H9 (cell line): Measurements from ENCODE around the gene NCOA4. TPM values are rescaled to one million over a fixed set of nuclear protein-coding genes. Genes with fewer than 3 reads are reported as not detected.
A peak's percentile ranks its signal among the peaks of the same experiment; 100 is the strongest.
"Not testable (repeated sequence)": the region's sequence is repeated elsewhere in the genome, so short reads cannot be mapped to it uniquely, and the experiment has no call there.

ENCODE experiments used
- DNase-seq: peaks from one replicate; pipeline ENCODE4 v3.0.0-alpha.2; 2017
- H2AFZ ChIP-seq: one replicate; pipeline ENCODE4 v1.6.1; 2013; ENCODE audit warnings: mild to moderate bottlenecking, low read length, control low read depth, moderate library complexity
- H2AK5ac ChIP-seq: 2 replicates; pipeline ENCODE4 v1.6.1; 2013; ENCODE audit warnings: low read length, control low read depth, mixed read lengths; ENCODE audit not compliant: insufficient read length
- H2BK120ac ChIP-seq: one replicate; pipeline ENCODE4 v1.6.1; 2013; ENCODE audit warnings: low read depth, mild to moderate bottlenecking, low read length, control low read depth, inconsistent platforms; ENCODE audit not compliant: poor library complexity, severe bottlenecking
- H2BK12ac ChIP-seq: 2 replicates; pipeline ENCODE4 v1.6.1; 2013; ENCODE audit warnings: low read length, control low read depth, mixed read lengths, low read depth; ENCODE audit not compliant: insufficient read length
- H2BK15ac ChIP-seq: 2 replicates; pipeline ENCODE4 v1.6.1; 2013; ENCODE audit warnings: low read depth, low read length, control low read depth
- H2BK20ac ChIP-seq: one replicate; pipeline ENCODE4 v1.6.1; 2013; ENCODE audit warnings: low read depth, mild to moderate bottlenecking, low read length, control low read depth, inconsistent platforms; ENCODE audit not compliant: poor library complexity, severe bottlenecking
- H2BK5ac ChIP-seq: 2 replicates; pipeline ENCODE4 v1.6.1; 2013; ENCODE audit warnings: low read length, control low read depth, mixed read lengths; ENCODE audit not compliant: insufficient read length
- H3K14ac ChIP-seq: 2 replicates; pipeline ENCODE4 v1.6.1; 2013; ENCODE audit warnings: low read length, control low read depth; ENCODE audit not compliant: insufficient read depth
- H3K18ac ChIP-seq: 2 replicates; pipeline ENCODE4 v1.6.1; 2013; ENCODE audit warnings: low read depth, mild to moderate bottlenecking, mixed read lengths, low read length, control low read depth; ENCODE audit not compliant: insufficient read length
- H3K23ac ChIP-seq: 2 replicates; pipeline ENCODE4 v1.6.1; 2013; ENCODE audit warnings: low read length, control low read depth, mixed read lengths, low read depth; ENCODE audit not compliant: insufficient read length
- H3K23me2 ChIP-seq: 2 replicates; pipeline ENCODE4 v1.6.1; 2013; ENCODE audit warnings: low read depth, mild to moderate bottlenecking, mixed read lengths, low read length, control low read depth; ENCODE audit not compliant: insufficient read length, poor library complexity, severe bottlenecking
- H3K27ac ChIP-seq: 2 replicates; pipeline ENCODE4 v1.5.1; 2013; ENCODE audit warnings: low read length, control low read depth, mixed read lengths, low read depth; ENCODE audit not compliant: insufficient read length
- H3K27me3 ChIP-seq: 2 replicates; pipeline ENCODE4 v1.6.1; 2013; ENCODE audit warnings: low read length, control low read depth, inconsistent platforms; ENCODE audit not compliant: insufficient read depth
- H3K4ac ChIP-seq: 2 replicates; pipeline ENCODE4 v1.6.1; 2013; ENCODE audit warnings: low read depth, mild to moderate bottlenecking, control low read depth, inconsistent platforms, low read length, moderate library complexity
- H3K4me1 ChIP-seq: 2 replicates; pipeline ENCODE4 v1.6.1; 2013; ENCODE audit warnings: low read length, control low read depth, inconsistent platforms; ENCODE audit not compliant: insufficient read depth
- H3K4me2 ChIP-seq: 2 replicates; pipeline ENCODE4 v1.6.1; 2013; ENCODE audit warnings: low read length, control low read depth, mixed read lengths; ENCODE audit not compliant: insufficient read length, insufficient read depth
- H3K56ac ChIP-seq: 2 replicates; pipeline ENCODE4 v1.6.1; 2013; ENCODE audit warnings: low read depth, mild to moderate bottlenecking, mixed read lengths, low read length, control low read depth; ENCODE audit not compliant: insufficient read length
- H3K79me1 ChIP-seq: 2 replicates; pipeline ENCODE4 v1.6.1; 2013; ENCODE audit warnings: low read depth, mild to moderate bottlenecking, moderate library complexity, low read length, control low read depth, inconsistent platforms; ENCODE audit not compliant: insufficient read depth, poor library complexity, severe bottlenecking
- H3K79me2 ChIP-seq: 2 replicates; pipeline ENCODE4 v1.6.1; 2013; ENCODE audit warnings: low read length, control low read depth, inconsistent platforms; ENCODE audit not compliant: insufficient read depth
- H3K9ac ChIP-seq: 2 replicates; pipeline ENCODE4 v1.6.1; 2013; ENCODE audit warnings: low read length, control low read depth, mixed read lengths; ENCODE audit not compliant: insufficient read length; ENCODE audit errors: extremely low read depth
- H3K9me3 ChIP-seq: one replicate; pipeline ENCODE4 v1.6.1; 2013; ENCODE audit warnings: low read depth, low read length, inconsistent platforms; ENCODE audit not compliant: control insufficient read depth
- H3T11ph ChIP-seq: one replicate; pipeline ENCODE4 v1.6.1; 2013; ENCODE audit warnings: mild to moderate bottlenecking, low read length, control low read depth, inconsistent platforms
- H4K20me1 ChIP-seq: one replicate; pipeline ENCODE4 v1.6.1; 2013; ENCODE audit not compliant: control insufficient read depth, insufficient read length, insufficient read depth
- H4K5ac ChIP-seq: 2 replicates; pipeline ENCODE4 v1.6.1; 2013; ENCODE audit warnings: low read depth, mild to moderate bottlenecking, mixed read lengths, low read length, control low read depth; ENCODE audit not compliant: insufficient read length
- H4K8ac ChIP-seq: replicated peaks from 2 replicates; pipeline ENCODE4 v1.6.1; 2013; ENCODE audit warnings: low read length, control low read depth, mixed read lengths, low read depth; ENCODE audit not compliant: insufficient read length
- H4K91ac ChIP-seq: 2 replicates; pipeline ENCODE4 v1.6.1; 2013; ENCODE audit warnings: low read depth, mild to moderate bottlenecking, moderate library complexity, mixed read lengths, low read length, control low read depth; ENCODE audit not compliant: insufficient read length
- H3K27ac Mint-ChIP-seq, 3 experiments: 2 replicates in 2 of 3; 3 replicates in 1 of 3; pipeline ENCODE4 v1.8.0; 2020 to 2021; ENCODE audit warnings: mixed read lengths in 3 of 3, mild to moderate bottlenecking in 1 of 3, moderate library complexity in 1 of 3
- H3K27me3 Mint-ChIP-seq: 2 replicates; pipeline ENCODE4 v1.8.0; 2021; ENCODE audit warnings: low read depth, mild to moderate bottlenecking, moderate library complexity, mixed read lengths
- H3K36me3 Mint-ChIP-seq, 3 experiments: 2 replicates in 2 of 3; 3 replicates in 1 of 3; pipeline ENCODE4 v1.8.0; 2020 to 2021; ENCODE audit warnings: low read depth in 3 of 3, mixed read lengths in 3 of 3; ENCODE audit not compliant: insufficient read depth in 1 of 3
- H3K4me1 Mint-ChIP-seq, 2 experiments: 2 replicates each; pipeline ENCODE4 v1.8.0; 2020; ENCODE audit warnings: mixed read lengths in 2 of 2
- H3K4me3 Mint-ChIP-seq, 2 experiments: 2 replicates in 1 of 2; 3 replicates in 1 of 2; pipeline ENCODE4 v1.8.0; 2020 to 2021; ENCODE audit warnings: mild to moderate bottlenecking in 2 of 2, mixed read lengths in 2 of 2, moderate library complexity in 1 of 2
- H3K9me3 Mint-ChIP-seq, 2 experiments: 2 replicates in 1 of 2; 3 replicates in 1 of 2; pipeline ENCODE4 v1.8.0; 2020; ENCODE audit warnings: mild to moderate bottlenecking in 2 of 2, mixed read lengths in 2 of 2, moderate library complexity in 1 of 2
- WGBS: extraction: QIAGEN DNeasy Blood & Tissue Kit; methylation state at CpG from one replicate; pipeline ENCODE4 v1.1.7; 2013; ENCODE audit warnings: missing lambda C conversion rate, low lambda C conversion rate, mixed read lengths; ENCODE audit not compliant: insufficient read length; ENCODE audit errors: extremely low coverage; 5-methylcytosine and 5-hydroxymethylcytosine counted together
- total RNA-seq: library from RNA; stranded (reverse); gene quantifications from 2 replicates; pipeline ENCODE4 v1.2.1, GENCODE V29; 2021
- TF ChIP-seq, protein P1 (sequence below): fragments of 200-600 bp; sonication (generic); conservative IDR thresholded peaks from 3 replicates; pipeline ENCODE4 v1.8.0; 2021; ENCODE audit warnings: antibody characterized with exemption, mild to moderate bottlenecking

NCOA4 gene
- total RNA-seq, 1 experiment from 2014 or later, result 83.3 TPM

DNA sequence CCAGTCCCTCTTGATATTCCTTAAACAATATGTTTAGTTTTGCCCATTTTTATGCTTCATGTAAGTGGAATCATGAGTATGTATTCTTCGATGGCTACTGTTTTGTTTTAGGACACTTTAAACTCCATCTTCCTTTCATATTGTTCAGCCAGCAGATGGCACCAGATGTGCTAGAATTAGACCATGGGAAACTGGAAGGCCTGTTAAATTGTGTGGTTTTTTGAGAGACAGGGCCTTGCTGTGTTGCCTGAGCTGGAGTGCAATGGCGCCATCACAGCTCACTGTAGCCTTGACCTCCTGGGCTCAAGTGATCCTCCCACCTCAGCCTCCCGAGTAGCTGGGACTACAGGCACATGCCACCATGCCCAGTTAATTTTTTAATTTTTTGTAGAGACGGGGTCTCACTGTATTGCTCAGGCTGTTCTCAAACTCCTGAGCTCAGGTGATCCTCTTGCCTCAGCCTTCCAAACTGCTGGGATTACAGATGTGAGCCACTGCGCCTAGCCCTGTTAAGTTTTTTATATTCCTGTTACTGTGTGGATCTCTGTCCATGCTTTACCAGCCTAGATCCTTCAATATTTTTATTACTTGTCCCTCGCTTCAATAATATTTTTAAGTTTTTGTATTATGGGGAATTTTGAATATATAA, 46.8 kb downstream of the NCOA4 start:
- H3K4me2 ChIP-seq, H3K79me1 ChIP-seq, H3K4ac ChIP-seq, H3K4me1 ChIP-seq, H2BK12ac ChIP-seq, H2BK5ac ChIP-seq, H3K27me3 Mint-ChIP-seq, H3T11ph ChIP-seq, DNase-seq, H3K27ac Mint-ChIP-seq, H3K23me2 ChIP-seq, H2AFZ ChIP-seq, H3K14ac ChIP-seq, H3K4me3 Mint-ChIP-seq, H4K91ac ChIP-seq, H3K56ac ChIP-seq, H3K27me3 ChIP-seq, H3K18ac ChIP-seq, H4K5ac ChIP-seq, H3K9me3 ChIP-seq, H2BK20ac ChIP-seq, H2BK120ac ChIP-seq, H3K9ac ChIP-seq, H4K20me1 ChIP-seq, H3K23ac ChIP-seq, H2BK15ac ChIP-seq, H4K8ac ChIP-seq, H3K4me1 Mint-ChIP-seq, H3K27ac ChIP-seq, H2AK5ac ChIP-seq, H3K79me2 ChIP-seq, H3K9me3 Mint-ChIP-seq: not testable (repeated sequence)
- H3K36me3 Mint-ChIP-seq, result peaks cover 9 to 36% (median 35%) of the 10 kb centered on the region in 3 experiments; a peak in 6 of 7 replicates
- no CpG with 5 or more reads among the region's 6 CpGs for WGBS
- TF ChIP-seq, protein P1, sequence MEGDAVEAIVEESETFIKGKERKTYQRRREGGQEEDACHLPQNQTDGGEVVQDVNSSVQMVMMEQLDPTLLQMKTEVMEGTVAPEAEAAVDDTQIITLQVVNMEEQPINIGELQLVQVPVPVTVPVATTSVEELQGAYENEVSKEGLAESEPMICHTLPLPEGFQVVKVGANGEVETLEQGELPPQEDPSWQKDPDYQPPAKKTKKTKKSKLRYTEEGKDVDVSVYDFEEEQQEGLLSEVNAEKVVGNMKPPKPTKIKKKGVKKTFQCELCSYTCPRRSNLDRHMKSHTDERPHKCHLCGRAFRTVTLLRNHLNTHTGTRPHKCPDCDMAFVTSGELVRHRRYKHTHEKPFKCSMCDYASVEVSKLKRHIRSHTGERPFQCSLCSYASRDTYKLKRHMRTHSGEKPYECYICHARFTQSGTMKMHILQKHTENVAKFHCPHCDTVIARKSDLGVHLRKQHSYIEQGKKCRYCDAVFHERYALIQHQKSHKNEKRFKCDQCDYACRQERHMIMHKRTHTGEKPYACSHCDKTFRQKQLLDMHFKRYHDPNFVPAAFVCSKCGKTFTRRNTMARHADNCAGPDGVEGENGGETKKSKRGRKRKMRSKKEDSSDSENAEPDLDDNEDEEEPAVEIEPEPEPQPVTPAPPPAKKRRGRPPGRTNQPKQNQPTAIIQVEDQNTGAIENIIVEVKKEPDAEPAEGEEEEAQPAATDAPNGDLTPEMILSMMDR, result peak; percentile 50; the same call in 2 of the 3 replicates

DNA sequence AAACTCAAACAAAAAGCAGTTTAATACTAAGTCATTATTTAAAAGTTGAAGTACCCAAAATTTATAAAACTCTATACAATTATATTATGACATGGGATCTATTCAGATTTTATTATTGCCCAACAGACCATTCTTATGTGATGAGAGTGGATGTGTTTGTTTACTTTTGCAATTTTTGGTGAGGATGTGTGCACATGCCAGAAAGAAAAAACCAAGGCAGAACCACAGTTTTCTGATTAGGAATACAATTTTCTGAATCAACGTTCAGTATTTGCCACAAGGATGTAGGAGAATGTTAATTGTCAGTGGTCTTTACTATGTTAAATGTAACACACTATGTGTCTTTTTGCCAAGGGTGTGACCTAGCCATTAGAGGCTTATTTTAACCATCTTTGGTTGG, 49.1 kb downstream of the NCOA4 start:
- not testable (repeated sequence) for H3K27ac Mint-ChIP-seq, H3K9ac ChIP-seq, DNase-seq, H2BK15ac ChIP-seq, H3K4me3 Mint-ChIP-seq, H3K23me2 ChIP-seq, H3K79me1 ChIP-seq, H2BK12ac ChIP-seq, H2AK5ac ChIP-seq, H4K8ac ChIP-seq, H4K91ac ChIP-seq, H3K79me2 ChIP-seq, H3K4me2 ChIP-seq, H2BK5ac ChIP-seq, H4K20me1 ChIP-seq, H3K9me3 Mint-ChIP-seq, H2BK20ac ChIP-seq, H3K4me1 Mint-ChIP-seq, H3K56ac ChIP-seq, H3K27me3 ChIP-seq, H4K5ac ChIP-seq, H3K23ac ChIP-seq, H3K4me1 ChIP-seq, H3K27ac ChIP-seq, H3T11ph ChIP-seq, H2BK120ac ChIP-seq, H3K18ac ChIP-seq, H3K9me3 ChIP-seq, H2AFZ ChIP-seq, H3K4ac ChIP-seq, H3K27me3 Mint-ChIP-seq, H3K14ac ChIP-seq
- H3K36me3 Mint-ChIP-seq, result peaks cover 8 to 34% (median 33%) of the 10 kb centered on the region in 3 experiments; a peak in 6 of 7 replicates
- no CpG with 5 or more reads among the region's 1 CpG for WGBS
